Measurements from ENCODE around the gene PUM2.

Gene PUM2

GRCh38 chr2:20223407-20224163, 127.1 kb downstream of the PUM2 start:
- no peak for TF ChIP-seq CTCF (IDR thresholded peaks at IDR 0.05)

GRCh38 chr2:20222769-20223406, 127.8 kb downstream of the PUM2 start:
- TF ChIP-seq CTCF (IDR thresholded peaks at IDR 0.05), result no peak

GRCh38 chr2:20222014-20222768, 128.5 kb downstream of the PUM2 start:
- no peak for TF ChIP-seq CTCF (IDR thresholded peaks at IDR 0.05)

DNA sequence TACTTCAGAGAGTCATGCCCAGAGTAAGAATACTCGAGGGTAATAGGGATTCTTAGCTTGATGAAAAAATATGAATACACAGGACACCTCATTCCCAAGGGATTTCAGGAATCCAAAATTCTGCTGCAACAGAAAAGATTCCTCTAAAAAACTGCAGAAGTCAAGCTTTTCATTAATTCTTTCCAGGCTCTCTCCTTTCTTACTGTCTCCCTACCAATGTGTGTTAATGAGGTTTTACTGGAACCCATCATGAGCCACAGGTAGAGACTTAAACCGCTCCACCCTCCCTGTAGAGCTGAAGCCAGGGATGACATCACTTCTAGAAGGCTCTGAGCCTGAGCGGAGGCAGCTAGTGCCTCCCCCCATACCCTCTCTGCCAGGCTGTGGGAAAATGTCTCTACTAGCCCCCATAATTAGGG, 129.1 kb downstream of the PUM2 start:
- no peak for TF ChIP-seq CTCF (IDR thresholded peaks at IDR 0.05)

DNA sequence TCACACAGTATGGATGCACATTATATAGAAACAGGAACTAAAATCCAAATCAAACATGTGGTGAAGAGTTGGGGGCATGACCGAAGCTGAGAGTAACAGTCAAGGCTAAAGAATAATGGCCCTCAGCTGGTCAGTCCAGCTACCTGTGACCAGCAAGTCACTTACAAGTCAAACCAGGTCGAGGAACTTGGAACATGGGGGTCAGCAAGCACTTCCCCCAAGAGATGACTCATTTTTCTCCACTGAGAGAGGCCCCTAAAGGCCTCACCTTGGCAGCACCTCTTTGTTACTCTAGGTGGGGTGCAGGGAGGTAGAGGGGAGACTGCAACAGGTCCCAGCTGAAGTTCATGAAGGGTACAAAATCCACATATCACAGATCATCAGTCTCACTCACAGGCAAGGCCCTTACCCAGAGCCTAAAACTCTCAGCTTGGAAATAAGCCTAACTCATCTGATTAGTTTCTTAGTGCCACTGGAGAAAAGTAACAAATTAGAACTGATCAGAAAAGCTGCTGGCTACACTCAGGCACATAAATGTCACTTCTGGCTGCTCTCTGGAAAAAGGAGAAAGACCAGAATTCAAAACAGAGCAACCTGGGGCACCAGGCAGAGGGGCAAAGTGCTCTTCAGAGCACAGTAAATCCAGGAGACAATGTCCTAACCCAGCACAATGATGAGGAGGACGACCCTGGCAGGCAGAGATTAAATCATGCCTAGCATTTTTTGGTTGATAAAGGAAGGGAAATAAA, 129.7 kb downstream of the PUM2 start:
- no peak for TF ChIP-seq CTCF (IDR thresholded peaks at IDR 0.05)

DNA sequence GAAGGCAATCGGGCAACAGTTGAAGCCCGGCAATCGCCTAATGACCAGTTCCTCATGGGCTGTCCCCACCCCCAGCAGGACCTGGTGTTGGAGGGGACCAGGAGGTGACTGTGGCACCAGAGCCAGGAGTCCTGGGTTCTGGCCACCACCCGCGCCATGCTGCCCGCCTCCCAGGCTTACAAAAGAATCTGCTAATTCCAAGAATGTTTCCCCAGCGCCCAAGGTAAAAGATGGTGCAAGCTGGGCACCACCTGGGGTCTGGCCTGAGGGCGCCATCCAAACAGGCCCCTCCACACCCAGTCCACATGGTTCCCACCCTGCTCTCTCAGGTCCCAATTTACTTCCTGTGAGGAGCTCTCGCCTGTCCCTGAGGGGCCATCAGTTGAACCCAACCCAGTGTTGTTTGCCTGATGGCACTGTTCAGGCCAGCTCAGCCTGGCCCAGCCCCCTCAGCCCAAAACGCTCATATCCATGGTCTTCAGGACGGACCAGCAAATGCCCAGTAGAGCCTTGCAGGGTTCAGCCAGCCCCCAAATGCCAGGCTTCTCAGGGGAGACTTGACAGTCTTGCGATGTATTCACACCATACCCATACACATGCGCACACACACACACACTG, 130.8 kb downstream of the PUM2 start:
- TF ChIP-seq CTCF (IDR thresholded peaks at IDR 0.05), result no peak
